Fibroblast of skin of left biceps (primary cell): ENCODE results near the gene LEPR.
A peak's percentile ranks its signal among the peaks of the same experiment; 100 is the strongest.

ENCODE experiments used
- DNase-seq, 2 experiments: peaks; one replicate each; pipeline ENCODE4 v3.0.0-alpha.2; 2013; ENCODE audit warnings: low read depth in 2 of 2

The LEPR gene

DNA sequence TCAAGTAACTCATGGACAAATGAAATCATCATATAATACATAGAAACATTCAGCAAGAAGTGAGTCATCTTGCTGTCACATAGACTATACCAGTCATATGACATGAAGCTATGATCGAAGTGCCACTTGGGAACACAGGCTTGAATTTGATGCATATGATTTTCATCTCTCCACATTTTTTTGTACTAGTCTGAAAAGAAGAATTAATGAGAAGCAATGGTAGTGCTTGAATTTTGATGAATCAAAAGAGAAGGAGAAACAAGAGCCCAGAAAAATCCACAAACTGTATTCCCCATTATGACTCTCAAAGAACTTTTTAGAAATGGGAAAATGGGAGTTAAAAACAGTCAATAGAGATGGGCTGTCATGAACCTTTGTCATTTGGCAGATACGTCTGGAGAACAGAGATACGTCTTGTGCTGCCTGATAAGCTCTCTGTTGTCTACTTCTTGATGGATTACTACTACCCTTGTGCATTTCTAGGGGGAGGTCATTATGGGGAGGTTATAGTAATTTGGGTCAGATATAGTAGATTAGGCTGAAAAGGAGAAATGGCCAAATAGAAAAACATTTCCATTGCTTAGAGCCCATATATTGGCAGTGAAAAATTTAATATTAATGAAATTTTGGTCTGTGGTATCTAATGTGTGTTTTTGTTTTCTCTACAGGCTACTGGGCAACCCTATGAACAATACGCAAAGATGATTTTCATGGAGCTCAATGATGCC lies 8.0 kb upstream of the LEPR start:
- no peak for DNase-seq

GRCh38 chr1:65412984-65413375 lies 7.5 kb upstream of the LEPR start:
- peak; percentile 55 to 57 for DNase-seq

GRCh38 chr1:65414538-65414937 lies 5.9 kb upstream of the LEPR start:
- DNase-seq, result no peak

GRCh38 chr1:65416767-65417166 lies 3.7 kb upstream of the LEPR start:
- no peak for DNase-seq

DNA sequence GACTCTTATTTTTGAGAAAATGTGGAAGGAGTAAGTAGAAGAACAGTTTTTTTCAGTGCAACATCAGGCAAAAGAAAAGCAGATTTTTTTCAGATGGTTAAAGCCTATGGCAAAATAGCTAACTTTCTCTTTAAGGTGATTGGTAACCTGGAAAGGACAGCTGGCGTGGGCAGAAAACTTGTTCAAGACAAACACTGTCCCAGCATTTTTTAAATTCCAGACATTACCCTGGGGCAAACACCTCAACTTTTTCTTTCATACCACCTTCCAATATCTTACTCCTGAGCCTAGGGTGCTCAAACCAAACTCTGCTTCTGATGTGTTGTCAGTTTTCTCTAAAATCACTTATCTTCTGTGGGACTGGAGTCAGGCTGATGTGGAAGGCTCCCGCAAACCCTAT lies 2.7 kb upstream of the LEPR start:
- DNase-seq, result no peak

DNA sequence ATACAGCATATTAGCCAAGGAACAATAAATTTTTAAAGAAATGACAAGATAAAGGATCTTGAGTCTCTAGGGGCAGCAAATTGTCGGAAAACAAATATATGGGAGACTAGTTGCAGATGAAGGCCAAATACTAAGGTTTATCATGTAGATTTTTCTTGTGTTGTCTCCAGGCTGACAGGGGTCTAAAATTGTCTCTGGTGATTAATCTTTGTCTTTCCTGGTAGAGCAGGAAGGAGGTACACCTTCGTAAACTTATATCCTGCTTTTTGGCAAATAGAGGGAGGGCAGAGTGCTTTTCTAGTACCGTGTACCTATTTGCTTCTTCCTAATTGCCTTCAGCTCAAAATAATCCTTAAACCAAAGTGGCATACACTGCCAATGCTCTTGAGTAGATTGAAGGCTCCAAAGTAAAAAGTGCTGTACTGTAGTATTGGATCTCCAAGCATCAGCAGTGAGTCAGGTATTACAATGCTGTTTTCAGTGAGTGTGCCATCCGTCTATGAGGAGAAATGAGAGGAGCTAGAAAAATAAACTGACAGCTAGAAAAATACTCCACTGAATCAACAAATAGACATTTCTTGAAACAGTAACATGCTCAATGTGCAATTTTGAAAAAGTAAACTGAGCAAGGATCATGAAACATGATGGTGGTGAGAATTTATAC lies 1.8 kb upstream of the LEPR start:
- DNase-seq, result no peak

DNA sequence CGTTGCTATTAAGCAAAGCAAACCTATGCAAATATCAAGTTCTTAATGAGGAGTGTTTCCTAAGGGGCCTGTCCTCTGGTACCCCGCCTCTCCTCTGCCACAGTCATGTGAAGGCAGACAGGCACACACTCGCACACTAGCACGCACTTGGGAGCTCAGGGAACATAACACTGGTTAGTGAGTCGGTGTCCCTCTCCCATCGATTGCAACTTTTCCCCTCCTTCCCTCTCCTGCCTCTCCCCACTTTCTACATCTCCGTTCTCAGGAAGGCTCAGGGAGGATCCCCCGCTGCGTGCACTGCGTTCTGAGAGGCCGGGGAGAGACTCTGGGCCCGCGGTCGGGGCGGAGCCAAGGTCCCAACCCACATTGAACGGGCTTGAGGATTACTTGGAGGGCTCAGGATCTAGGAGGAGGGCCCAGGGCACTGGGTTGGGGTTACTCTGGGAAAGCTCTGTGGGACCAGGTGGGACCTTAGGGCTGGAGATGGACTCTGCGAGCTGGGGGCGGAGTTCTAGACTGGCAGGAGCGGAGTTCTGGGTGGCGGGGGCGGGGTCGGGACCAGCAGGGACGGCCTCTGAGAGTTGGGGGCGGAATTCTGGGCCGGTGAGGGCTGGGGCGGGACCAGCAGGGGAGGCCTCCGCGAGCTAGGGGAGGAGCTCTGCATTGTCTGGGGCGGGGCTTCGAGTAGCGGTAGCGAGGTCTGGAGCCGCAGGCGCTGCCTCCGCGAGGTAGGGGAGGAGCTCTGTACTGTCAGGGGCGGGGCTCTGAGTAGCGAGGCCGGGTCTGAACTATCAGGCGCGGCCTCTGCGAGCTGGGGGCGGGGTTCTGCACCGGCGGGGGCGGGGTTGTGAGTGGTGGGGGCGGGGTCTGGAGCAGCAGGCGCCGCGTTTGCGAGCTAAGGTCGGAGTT lies 533 bp upstream of the LEPR start:
- DNase-seq, result peak; percentile 96

GRCh38 chr1:65421351-65422025 lies 1.0 kb downstream of the LEPR start:
- no peak for DNase-seq

GRCh38 chr1:65422241-65423203 lies 2.1 kb downstream of the LEPR start:
- DNase-seq, result no peak

DNA sequence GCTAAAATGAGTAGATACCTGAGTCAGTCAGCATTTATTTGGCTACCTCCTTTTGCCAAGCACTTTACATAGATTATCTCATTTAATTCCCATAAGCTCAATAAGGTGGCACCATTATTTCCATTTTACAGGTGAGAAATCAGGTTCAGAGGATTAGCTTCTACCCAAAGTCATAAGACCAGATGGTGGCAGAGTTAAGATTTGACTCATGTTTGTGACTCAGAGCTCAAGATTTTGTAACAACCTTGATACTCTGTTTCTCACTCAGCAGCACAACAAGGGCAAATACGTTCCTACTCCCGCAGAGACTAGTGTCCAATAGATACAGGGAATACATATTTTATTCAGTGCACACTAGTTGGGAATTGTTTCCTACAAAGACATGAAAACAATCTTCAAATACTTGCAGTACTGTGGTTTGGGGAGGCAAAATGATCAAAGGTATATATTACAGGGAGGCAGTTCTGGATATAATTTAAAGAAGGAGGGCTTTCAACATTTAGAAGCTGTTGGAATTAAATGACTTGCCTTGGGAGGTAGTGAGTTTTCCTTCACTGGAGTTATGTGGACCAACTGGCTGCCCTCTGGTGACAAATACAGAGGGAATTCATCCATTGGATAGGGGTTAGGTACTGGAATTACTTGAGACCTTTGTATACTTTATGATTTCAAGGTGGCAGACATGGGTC lies 3.6 kb downstream of the LEPR start:
- peak; percentile 56 to 60 for DNase-seq

DNA sequence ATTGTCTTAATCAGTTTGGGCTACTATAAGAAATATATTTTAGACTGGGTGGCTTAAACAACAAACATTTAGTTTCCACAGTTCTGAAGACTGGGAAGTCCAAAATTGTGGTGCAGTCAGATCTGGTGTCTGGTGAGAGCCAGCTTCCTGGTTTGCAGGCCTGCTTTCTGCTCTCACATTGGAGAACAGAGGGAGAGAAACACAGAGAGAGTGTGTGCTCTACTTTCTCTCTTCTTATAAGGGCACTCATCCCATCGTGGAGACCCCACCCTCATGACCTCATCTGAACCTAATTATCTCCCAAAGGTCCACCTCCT lies 4.1 kb downstream of the LEPR start:
- DNase-seq, result no peak

DNA sequence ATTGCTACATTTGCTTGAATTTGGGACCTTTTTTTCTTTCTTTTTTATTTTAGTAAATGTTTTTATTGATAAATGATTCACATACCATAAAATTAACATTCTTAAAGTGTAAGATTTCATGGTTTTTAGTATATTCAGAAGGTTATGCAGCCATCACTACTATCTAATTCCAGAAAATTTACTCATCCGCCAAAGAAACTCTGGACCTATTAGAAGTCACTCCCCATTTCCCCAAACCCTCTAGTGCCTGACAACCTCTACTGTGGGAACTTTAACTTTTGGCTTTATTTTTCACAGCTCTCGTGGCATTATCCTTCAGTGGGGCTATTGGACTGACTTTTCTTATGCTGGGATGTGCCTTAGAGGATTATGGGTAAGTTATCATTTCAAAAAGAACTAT lies 4.5 kb downstream of the LEPR start:
- DNase-seq, result no peak

DNA sequence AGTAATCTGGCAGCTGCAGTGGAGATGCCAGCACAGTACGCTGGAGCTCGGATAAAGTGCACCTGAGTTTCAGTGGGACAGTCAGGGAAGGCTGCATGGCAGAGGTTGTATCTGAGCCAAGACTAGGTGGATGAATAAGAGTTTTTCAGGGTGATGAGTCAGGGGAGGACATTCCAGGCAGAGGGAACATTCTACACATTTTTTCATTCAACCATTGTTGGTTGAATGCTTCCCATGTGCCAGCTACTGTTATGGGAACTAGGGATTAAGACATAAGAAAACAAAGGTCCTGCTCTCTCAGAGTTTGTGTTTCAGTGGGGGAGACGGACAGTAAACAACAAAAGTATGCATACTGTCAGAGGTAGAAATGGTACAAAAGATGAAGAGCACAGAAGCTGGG lies 5.2 kb downstream of the LEPR start:
- no peak for DNase-seq

GRCh38 chr1:65429078-65429477 lies 8.6 kb downstream of the LEPR start:
- no peak for DNase-seq

DNA sequence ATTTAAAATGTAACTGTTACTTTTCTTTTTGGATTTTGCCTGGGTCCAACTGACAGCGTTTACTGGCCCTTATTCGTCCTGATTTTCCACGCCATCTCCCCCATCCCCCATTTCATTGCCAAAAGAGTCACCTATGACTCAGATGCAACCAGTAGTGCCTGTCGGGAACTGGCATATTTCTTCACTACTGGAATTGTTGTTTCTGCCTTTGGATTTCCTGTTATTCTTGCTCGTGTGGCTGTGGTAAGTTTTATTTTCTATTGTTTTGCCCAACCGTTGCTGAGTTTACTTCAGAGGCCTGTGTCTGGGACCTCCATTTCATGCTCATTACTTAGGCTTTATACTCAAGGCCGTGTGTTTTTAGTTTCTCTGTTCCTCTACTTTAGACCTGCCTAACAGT lies 9.3 kb downstream of the LEPR start:
- no peak for DNase-seq

- no peak for DNase-seq
Measured at GRCh38 chr1:65431111-65431705, 10.7 kb downstream of the LEPR start.

DNA sequence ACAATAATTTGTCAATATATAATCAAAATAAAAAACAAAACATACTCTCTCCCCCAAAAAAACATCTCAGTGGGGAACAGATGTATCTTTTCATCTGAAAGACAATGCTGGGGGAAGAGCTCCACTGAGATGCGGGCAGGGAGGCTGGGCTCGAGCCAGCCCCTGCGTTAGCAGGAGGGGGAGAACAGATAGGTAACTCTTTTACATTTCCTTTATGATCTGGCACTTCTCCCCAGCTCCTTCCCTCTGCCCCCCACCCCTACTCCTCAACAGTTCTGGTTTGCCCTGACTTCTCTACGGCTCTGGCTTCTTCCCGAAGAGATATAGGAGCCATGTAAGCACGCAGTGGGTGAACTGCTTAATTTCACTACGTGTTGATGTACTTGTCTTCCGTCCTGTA lies 12.4 kb downstream of the LEPR start:
- no peak for DNase-seq

DNA sequence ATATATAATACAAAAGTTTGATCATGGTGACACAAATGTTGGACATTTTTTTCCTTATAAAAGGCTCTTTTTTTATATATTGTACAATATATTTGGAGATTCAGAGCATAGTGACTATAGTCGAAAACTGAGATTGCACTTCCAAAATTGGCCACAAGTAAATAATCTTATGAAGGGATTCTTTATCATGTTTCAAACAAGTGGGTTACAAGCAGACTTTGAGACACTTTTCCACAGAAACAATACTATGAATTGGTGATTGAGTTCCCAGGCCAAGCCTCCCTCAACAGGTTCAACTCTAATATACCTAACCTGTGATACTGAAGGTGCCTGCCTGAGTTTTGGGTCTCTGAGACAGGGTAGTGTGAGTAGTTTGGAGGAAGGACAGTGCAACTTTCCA lies 13.8 kb downstream of the LEPR start:
- DNase-seq, result no peak

- DNase-seq, result no peak
Measured at GRCh38 chr1:65434760-65435159, 14.3 kb downstream of the LEPR start.

DNA sequence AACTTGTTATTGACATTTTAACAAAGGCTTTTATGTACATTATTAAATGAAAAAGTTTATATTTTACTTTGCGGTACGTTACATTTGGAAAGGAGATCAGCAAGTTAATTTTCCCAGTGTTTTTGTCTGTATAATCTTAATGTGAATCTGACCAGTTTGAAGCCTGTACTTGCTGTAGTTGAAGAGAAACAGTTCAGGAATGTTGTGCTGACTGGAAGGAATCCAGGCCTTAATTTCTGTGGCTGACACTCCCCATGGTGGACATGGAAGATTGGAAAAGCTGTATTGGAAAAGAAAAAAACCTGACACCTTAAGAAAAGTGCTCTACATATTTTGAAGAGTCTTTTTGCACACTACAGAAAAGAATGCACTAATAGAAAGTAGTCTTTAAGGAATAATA lies 15.5 kb downstream of the LEPR start:
- peak in 1 of 2 experiments; percentile 59 for DNase-seq
